Caco-2 (cell line): Measurements from ENCODE around the gene SRGAP2C. TPM values are rescaled to one million over a fixed set of nuclear protein-coding genes. Genes with fewer than 3 reads are reported as not detected.
"Not testable (repeated sequence)": the region's sequence is repeated elsewhere in the genome, so short reads cannot be mapped to it uniquely, and the experiment has no call there.

Experiments used
- BruUV-seq: library from RNA; stranded (reverse); fragments of 400-500 nt; replicated peaks from 2 replicates; lab custom pipeline; 2021; lab: Mats Ljungman, UMichigan
- CTCF ChIA-PET: fragments of 300-600 bp; sonication (Branson Sonifier 250); formaldehyde crosslinking; loops from one replicate; lab custom pipeline; 2022; ENCODE audit warnings: antibody characterized with exemption; lab: Charles Lee
- POLR2A ChIA-PET: fragments of 300-600 bp; sonication (Branson Sonifier 250); formaldehyde crosslinking; loops from one replicate; lab custom pipeline; 2022; ENCODE audit warnings: antibody characterized with exemption; lab: Charles Lee
- DNase-seq, 2 experiments: peaks; one replicate each; pipeline versions ENCODE4 v3.0.0 to v3.0.0-alpha.2; 2020 to 2022
- H3K27me3 ChIP-seq: replicated peaks from 2 replicates; pipeline ENCODE4 v1.6.0; 2011; ENCODE audit warnings: low read length; ENCODE audit not compliant: control insufficient read depth, insufficient read depth
- H3K36me3 ChIP-seq: 2 replicates; pipeline ENCODE4 v1.5.1; 2011; ENCODE audit warnings: low read length; ENCODE audit not compliant: control insufficient read depth, insufficient read depth
- H3K4me1 ChIP-seq: fragments of 250-450 bp; sonication (Bioruptor Pico); 2 replicates; pipeline ENCODE4 v1.5.1; 2020; ENCODE audit warnings: mild to moderate bottlenecking
- H3K4me3 ChIP-seq: 2 replicates; pipeline ENCODE4 v1.5.1; 2011; ENCODE audit warnings: low read depth, mild to moderate bottlenecking, control low read depth, low read length
- H3K9me3 ChIP-seq: fragments of 250-450 bp; sonication (Bioruptor Pico); 2 replicates; pipeline ENCODE4 v1.5.1; 2020; ENCODE audit warnings: mild to moderate bottlenecking, moderate library complexity
- H3K27ac Mint-ChIP-seq: one replicate; pipeline ENCODE4 v1.8.0; 2022; ENCODE audit warnings: mixed read lengths; ENCODE audit not compliant: unreplicated experiment
- H3K27me3 Mint-ChIP-seq: one replicate; pipeline ENCODE4 v1.8.0; 2022; ENCODE audit warnings: mixed read lengths; ENCODE audit not compliant: insufficient read depth, unreplicated experiment
- H3K36me3 Mint-ChIP-seq: one replicate; pipeline ENCODE4 v1.8.0; 2022; ENCODE audit warnings: mild to moderate bottlenecking, mixed read lengths; ENCODE audit not compliant: insufficient read depth, unreplicated experiment
- H3K4me1 Mint-ChIP-seq: one replicate; pipeline ENCODE4 v1.8.0; 2022; ENCODE audit warnings: low read depth, mixed read lengths; ENCODE audit not compliant: unreplicated experiment
- H3K4me3 Mint-ChIP-seq: one replicate; pipeline ENCODE4 v1.8.0; 2022; ENCODE audit warnings: mild to moderate bottlenecking, moderate library complexity, mixed read lengths; ENCODE audit not compliant: unreplicated experiment
- H3K9me3 Mint-ChIP-seq: one replicate; pipeline ENCODE4 v1.8.0; 2022; ENCODE audit warnings: mixed read lengths; ENCODE audit not compliant: unreplicated experiment
- intact Hi-C: fragments of 100-400 bp; cut with micrococcal nuclease; formaldehyde crosslinking; loops from one replicate; pipeline ENCODE4 v1.10.0; 2022; ENCODE audit not compliant: unreplicated experiment
- total RNA-seq: library from RNA; stranded (reverse); gene quantifications from 2 replicates; pipeline ENCODE4 v1.2.3, GENCODE V29; 2022

Gene SRGAP2C
- total RNA-seq, 1 experiment from 2014 or later, result 0.98 TPM

- H3K27me3 Mint-ChIP-seq, H3K27me3 ChIP-seq, POLR2A ChIA-PET, H3K36me3 Mint-ChIP-seq, H3K4me3 Mint-ChIP-seq, DNase-seq, H3K4me1 Mint-ChIP-seq, H3K4me1 ChIP-seq, H3K9me3 Mint-ChIP-seq, BruUV-seq, intact Hi-C loops, H3K4me3 ChIP-seq, CTCF ChIA-PET, H3K27ac Mint-ChIP-seq, H3K9me3 ChIP-seq, H3K36me3 ChIP-seq: not testable (repeated sequence)
These were observed 205.3 kb downstream of the SRGAP2C start for GRCh38 chr1:121389895-121390560.

GRCh38 chr1:121392130-121392529 lies 207.4 kb downstream of the SRGAP2C start:
- intact Hi-C loops, H3K9me3 ChIP-seq, DNase-seq, POLR2A ChIA-PET, H3K27me3 Mint-ChIP-seq, BruUV-seq, H3K27ac Mint-ChIP-seq, H3K36me3 Mint-ChIP-seq, H3K4me1 Mint-ChIP-seq, CTCF ChIA-PET, H3K4me3 ChIP-seq, H3K4me1 ChIP-seq, H3K9me3 Mint-ChIP-seq, H3K27me3 ChIP-seq, H3K36me3 ChIP-seq, H3K4me3 Mint-ChIP-seq: not testable (repeated sequence)

GRCh38 chr1:121395718-121396201 lies 211.0 kb downstream of the SRGAP2C start:
- H3K4me3 ChIP-seq, H3K9me3 ChIP-seq, H3K4me1 Mint-ChIP-seq, CTCF ChIA-PET, H3K4me3 Mint-ChIP-seq, H3K27me3 ChIP-seq, BruUV-seq, DNase-seq, POLR2A ChIA-PET, H3K27ac Mint-ChIP-seq, H3K4me1 ChIP-seq, intact Hi-C loops, H3K27me3 Mint-ChIP-seq, H3K36me3 ChIP-seq: not testable (repeated sequence)
- Mint-ChIP-seq H3K36me3 (peaks cover 10% of the 10 kb centered on the region), H3K9me3 (peaks cover 12% of the 10 kb centered on the region)

- H3K27ac Mint-ChIP-seq, H3K36me3 ChIP-seq, CTCF ChIA-PET, intact Hi-C loops, POLR2A ChIA-PET, H3K27me3 ChIP-seq, H3K4me3 Mint-ChIP-seq, H3K4me1 ChIP-seq, H3K4me3 ChIP-seq, H3K4me1 Mint-ChIP-seq, BruUV-seq, H3K27me3 Mint-ChIP-seq, H3K9me3 ChIP-seq: not testable (repeated sequence)
- Mint-ChIP-seq H3K36me3 (peaks cover 14% of the 10 kb centered on the region), H3K9me3 (peaks cover 19% of the 10 kb centered on the region)
- peak in 1 of 2 experiments; percentile 30 for DNase-seq
These were observed 211.7 kb downstream of the SRGAP2C start for GRCh38 chr1:121396335-121397081.

- H3K4me1 ChIP-seq, H3K27ac Mint-ChIP-seq, POLR2A ChIA-PET, H3K4me3 Mint-ChIP-seq, H3K4me3 ChIP-seq, DNase-seq, CTCF ChIA-PET, H3K36me3 ChIP-seq, intact Hi-C loops, H3K27me3 Mint-ChIP-seq, H3K9me3 ChIP-seq, H3K27me3 ChIP-seq, BruUV-seq, H3K4me1 Mint-ChIP-seq: not testable (repeated sequence)
- H3K9me3 Mint-ChIP-seq, result peaks cover 19% of the 10 kb centered on the region
- H3K36me3 Mint-ChIP-seq, result peaks cover 14% of the 10 kb centered on the region
These were observed 212.3 kb downstream of the SRGAP2C start for GRCh38 chr1:121397101-121397500.

GRCh38 chr1:121399193-121399592 lies 214.4 kb downstream of the SRGAP2C start:
- H3K4me1 Mint-ChIP-seq, intact Hi-C loops, H3K27me3 ChIP-seq, H3K27me3 Mint-ChIP-seq, CTCF ChIA-PET, H3K4me1 ChIP-seq, H3K4me3 ChIP-seq, H3K9me3 ChIP-seq, H3K27ac Mint-ChIP-seq, POLR2A ChIA-PET, H3K4me3 Mint-ChIP-seq, DNase-seq, BruUV-seq, H3K36me3 ChIP-seq: not testable (repeated sequence)
- H3K9me3 Mint-ChIP-seq, result peaks cover 19% of the 10 kb centered on the region
- peaks cover 14% of the 10 kb centered on the region for H3K36me3 Mint-ChIP-seq
